ENCODE data around the gene FAM20C.

DNA sequence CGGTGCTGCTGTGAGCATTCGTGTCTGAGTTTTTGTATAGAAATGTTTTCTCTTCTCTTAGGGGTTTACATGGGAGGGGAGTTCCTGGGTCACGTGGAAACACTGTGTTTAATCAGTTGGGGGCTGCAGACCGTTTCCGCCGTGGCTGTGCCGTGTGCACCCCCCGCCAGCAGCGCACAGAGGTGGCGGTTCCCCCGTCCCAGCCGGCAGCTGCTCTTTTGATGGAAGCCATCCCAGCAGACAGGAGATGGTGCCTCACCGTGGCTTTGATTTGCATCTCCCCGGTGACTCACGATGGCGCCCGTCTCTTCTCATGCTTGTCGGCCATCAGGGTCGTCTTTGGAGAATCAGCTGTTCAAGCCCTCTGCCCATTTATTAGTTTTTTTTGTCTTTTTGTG, 62.7 kb downstream of the FAM20C start:
- TF ChIP-seq ZFP37 (tag by site-specific recombination; IDR thresholded peaks at IDR 0.05) = no peak
- no peak for TF ChIP-seq CTCF (tag by site-specific recombination; IDR thresholded peaks at IDR 0.05)
- TF ChIP-seq ZNF571 (tag by site-specific recombination; IDR thresholded peaks at IDR 0.05) = no peak
- TF ChIP-seq, protein P1, sequence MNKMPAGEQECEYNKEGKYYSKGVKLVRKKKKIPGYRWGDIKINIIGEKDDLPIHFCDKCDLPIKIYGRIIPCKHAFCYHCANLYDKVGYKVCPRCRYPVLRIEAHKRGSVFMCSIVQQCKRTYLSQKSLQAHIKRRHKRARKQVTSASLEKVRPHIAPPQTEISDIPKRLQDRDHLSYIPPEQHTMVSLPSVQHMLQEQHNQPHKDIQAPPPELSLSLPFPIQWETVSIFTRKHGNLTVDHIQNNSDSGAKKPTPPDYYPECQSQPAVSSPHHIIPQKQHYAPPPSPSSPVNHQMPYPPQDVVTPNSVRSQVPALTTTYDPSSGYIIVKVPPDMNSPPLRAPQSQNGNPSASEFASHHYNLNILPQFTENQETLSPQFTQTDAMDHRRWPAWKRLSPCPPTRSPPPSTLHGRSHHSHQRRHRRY (tag by site-specific recombination; IDR thresholded peaks at IDR 0.05) = no peak
- TF ChIP-seq TSHZ1 (tag by site-specific recombination; IDR thresholded peaks at IDR 0.05; ENCODE audit: borderline replicate concordance) = no peak
- no peak for TF ChIP-seq ELK4 (IDR thresholded peaks at IDR 0.05; ENCODE audit: borderline replicate concordance, low read depth, low read length)
- TF ChIP-seq ZNF529 (tag by site-specific recombination; IDR thresholded peaks at IDR 0.05; ENCODE audit: insufficient replicate concordance) = no peak
- no peak for TF ChIP-seq ZNF423 (tag by site-specific recombination; IDR thresholded peaks at IDR 0.05)
- TF ChIP-seq GLI2 (tag by site-specific recombination; IDR thresholded peaks at IDR 0.05; ENCODE audit: borderline replicate concordance, low read depth) = no peak
